Measurements from ENCODE around the gene NCOA7.

Gene NCOA7

DNA sequence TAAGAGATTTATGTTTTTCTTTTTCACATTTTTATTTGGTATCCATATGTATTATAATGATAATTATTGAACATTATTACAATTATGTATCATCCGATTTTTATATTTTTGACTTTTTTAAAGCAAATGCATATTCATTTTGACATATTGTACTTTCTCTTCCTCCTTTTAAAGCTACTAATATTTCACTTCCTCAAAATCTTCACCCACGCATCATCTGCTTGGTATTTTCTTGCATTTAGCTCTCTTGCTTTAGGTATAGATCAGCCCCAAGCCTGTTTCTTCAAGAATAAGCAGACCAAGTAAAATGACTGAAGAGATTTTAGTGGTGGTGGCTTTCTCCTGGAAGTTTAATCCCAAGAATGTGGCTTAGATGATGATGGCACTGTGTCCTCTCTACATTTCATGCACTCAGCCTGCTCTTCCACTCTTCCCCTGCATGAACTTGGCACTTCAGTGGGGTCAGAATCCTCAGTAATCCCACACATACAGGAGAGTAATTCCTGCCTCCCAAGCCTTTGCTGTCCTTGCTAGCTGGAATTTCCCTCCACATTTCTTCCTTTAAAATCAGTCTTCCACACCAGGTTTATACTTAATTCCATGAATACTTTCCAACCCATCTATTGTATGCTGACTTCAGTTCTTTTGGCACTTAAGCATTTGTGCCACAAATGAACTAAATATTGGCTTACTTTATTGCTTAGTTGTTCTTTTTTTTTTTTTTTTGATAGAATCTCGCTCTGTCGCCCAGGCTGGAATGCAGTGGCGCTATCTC is 8.2 kb downstream of the NCOA7 start:
- peak; percentile 32 for DNase-seq
- H3K4me2 ChIP-seq (ENCODE audit: low read depth, low read length), result peak overlapping the region; percentile 42; the same call in 1 of the 2 replicates
- TF ChIP-seq EZH2 (optimal IDR thresholded peaks at IDR 0.05; ENCODE audit: low read depth, low read length), result no peak
- TF ChIP-seq EZH2phosphoT487 (IDR thresholded peaks at IDR 0.05; ENCODE audit: low read length), result no peak
- TF ChIP-seq, protein P1, sequence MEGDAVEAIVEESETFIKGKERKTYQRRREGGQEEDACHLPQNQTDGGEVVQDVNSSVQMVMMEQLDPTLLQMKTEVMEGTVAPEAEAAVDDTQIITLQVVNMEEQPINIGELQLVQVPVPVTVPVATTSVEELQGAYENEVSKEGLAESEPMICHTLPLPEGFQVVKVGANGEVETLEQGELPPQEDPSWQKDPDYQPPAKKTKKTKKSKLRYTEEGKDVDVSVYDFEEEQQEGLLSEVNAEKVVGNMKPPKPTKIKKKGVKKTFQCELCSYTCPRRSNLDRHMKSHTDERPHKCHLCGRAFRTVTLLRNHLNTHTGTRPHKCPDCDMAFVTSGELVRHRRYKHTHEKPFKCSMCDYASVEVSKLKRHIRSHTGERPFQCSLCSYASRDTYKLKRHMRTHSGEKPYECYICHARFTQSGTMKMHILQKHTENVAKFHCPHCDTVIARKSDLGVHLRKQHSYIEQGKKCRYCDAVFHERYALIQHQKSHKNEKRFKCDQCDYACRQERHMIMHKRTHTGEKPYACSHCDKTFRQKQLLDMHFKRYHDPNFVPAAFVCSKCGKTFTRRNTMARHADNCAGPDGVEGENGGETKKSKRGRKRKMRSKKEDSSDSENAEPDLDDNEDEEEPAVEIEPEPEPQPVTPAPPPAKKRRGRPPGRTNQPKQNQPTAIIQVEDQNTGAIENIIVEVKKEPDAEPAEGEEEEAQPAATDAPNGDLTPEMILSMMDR (IDR thresholded peaks at IDR 0.05; ENCODE audit: low read length), result no peak
- no peaks in the 10 kb centered on the region for H4K20me1 ChIP-seq (ENCODE audit: insufficient read depth, low read length)
- H3K9me2 ChIP-seq (replicated peaks; ENCODE audit: insufficient read depth, low read length), result no peaks in the 10 kb centered on the region
- H3K27me3 ChIP-seq (replicated peaks; ENCODE audit: insufficient read depth, low read length), result no peaks in the 10 kb centered on the region
- H3K27ac ChIP-seq (ENCODE audit: low read length), result peak overlapping the region; percentile 24; the same call in 1 of the 2 replicates
- H2AFZ ChIP-seq (ENCODE audit: low read length), result no peak overlapping the region
- no peak overlapping the region for H3K9ac ChIP-seq (ENCODE audit: low read length)
- peaks cover 31% of the 10 kb centered on the region for H3K4me1 ChIP-seq (ENCODE audit: low read length)
- no peaks in the 10 kb centered on the region for H3K9me3 ChIP-seq (replicated peaks; ENCODE audit: insufficient read depth, low read length)
- no peak overlapping the region for H3K4me3 ChIP-seq (ENCODE audit: low read length)
- H3K79me2 ChIP-seq (ENCODE audit: low read length), result no peaks in the 10 kb centered on the region
- no peaks in the 10 kb centered on the region for H3K36me3 ChIP-seq (replicated peaks; ENCODE audit: insufficient read depth, low read length)
- no peaks in the 10 kb centered on the region for H3F3A ChIP-seq (ENCODE audit: insufficient read depth, low read length)

DNA sequence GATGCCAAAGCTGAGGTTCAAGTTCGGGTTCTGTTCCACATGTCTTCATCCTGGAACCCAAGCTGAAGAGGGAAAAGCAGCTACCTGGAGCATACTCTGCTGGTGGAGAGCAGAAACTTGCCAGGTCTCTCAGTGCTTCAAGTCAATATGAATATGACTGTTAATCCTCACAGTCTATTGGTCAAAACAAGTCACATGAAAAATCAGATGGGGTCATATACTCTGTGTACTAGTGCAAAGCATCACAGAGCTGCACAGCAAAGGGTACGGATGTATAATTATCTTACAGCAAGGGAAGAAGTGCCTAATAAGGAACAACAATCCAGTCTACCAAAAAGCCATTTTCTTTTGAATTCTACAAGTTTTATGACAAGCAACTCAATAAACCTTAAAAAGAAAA is 11.6 kb downstream of the NCOA7 start:
- Histone ChIP-seq H3F3A (ENCODE audit: insufficient read depth, low read length) (no peaks in the 10 kb centered on the region), H3K4me2 (ENCODE audit: low read depth, low read length) (no peak overlapping the region), H3K27ac (ENCODE audit: low read length) (no peak overlapping the region), H3K36me3 (replicated peaks; ENCODE audit: insufficient read depth, low read length) (no peaks in the 10 kb centered on the region), H3K4me3 (ENCODE audit: low read length) (no peak overlapping the region), H2AFZ (ENCODE audit: low read length) (no peak overlapping the region), H3K4me1 (ENCODE audit: low read length) (peaks cover 24% of the 10 kb centered on the region), H3K27me3 (replicated peaks; ENCODE audit: insufficient read depth, low read length) (no peaks in the 10 kb centered on the region), H3K9ac (ENCODE audit: low read length) (no peak overlapping the region), H4K20me1 (ENCODE audit: insufficient read depth, low read length) (no peaks in the 10 kb centered on the region), H3K79me2 (ENCODE audit: low read length) (no peaks in the 10 kb centered on the region), H3K9me2 (replicated peaks; ENCODE audit: insufficient read depth, low read length) (no peaks in the 10 kb centered on the region), H3K9me3 (replicated peaks; ENCODE audit: insufficient read depth, low read length) (no peaks in the 10 kb centered on the region)
- TF ChIP-seq EZH2phosphoT487 (IDR thresholded peaks at IDR 0.05; ENCODE audit: low read length), result no peak
- TF ChIP-seq EZH2 (optimal IDR thresholded peaks at IDR 0.05; ENCODE audit: low read depth, low read length), result no peak
- TF ChIP-seq, protein P1 (IDR thresholded peaks at IDR 0.05; ENCODE audit: low read length), result no peak
- no peak for DNase-seq

DNA sequence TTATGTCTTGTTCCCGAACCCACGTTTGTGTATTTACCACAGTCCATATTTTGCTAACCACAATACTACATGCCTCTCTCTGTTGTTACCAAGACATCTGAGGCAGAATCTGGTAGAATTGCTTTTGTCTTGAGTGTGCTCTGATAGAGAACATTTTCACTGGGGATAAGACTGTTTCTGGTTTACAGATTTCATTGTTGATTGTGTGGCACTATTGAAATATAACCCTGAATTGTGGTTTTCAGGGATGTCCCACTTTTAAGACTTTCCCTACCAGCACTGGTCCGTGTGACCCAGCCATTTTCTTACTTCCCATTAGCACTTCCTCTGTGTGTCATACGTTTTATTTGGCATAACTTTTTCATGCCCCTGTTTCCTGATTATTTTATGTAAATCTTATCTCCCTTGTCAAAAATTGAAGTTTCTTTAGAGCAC is 12.2 kb downstream of the NCOA7 start:
- H3K9me3 ChIP-seq (replicated peaks; ENCODE audit: insufficient read depth, low read length), result no peaks in the 10 kb centered on the region
- no peaks in the 10 kb centered on the region for H3K79me2 ChIP-seq (ENCODE audit: low read length)
- H3K4me3 ChIP-seq (ENCODE audit: low read length), result no peak overlapping the region
- H3K27ac ChIP-seq (ENCODE audit: low read length), result no peak overlapping the region
- no peak for TF ChIP-seq EZH2phosphoT487 (IDR thresholded peaks at IDR 0.05; ENCODE audit: low read length)
- TF ChIP-seq, protein P1 (IDR thresholded peaks at IDR 0.05; ENCODE audit: low read length), result no peak
- H3F3A ChIP-seq (ENCODE audit: insufficient read depth, low read length), result no peaks in the 10 kb centered on the region
- peaks cover 18% of the 10 kb centered on the region for H3K4me1 ChIP-seq (ENCODE audit: low read length)
- H3K9me2 ChIP-seq (replicated peaks; ENCODE audit: insufficient read depth, low read length), result no peaks in the 10 kb centered on the region
- no peaks in the 10 kb centered on the region for H4K20me1 ChIP-seq (ENCODE audit: insufficient read depth, low read length)
- no peak for DNase-seq
- no peak overlapping the region for H3K9ac ChIP-seq (ENCODE audit: low read length)
- no peak overlapping the region for H3K4me2 ChIP-seq (ENCODE audit: low read depth, low read length)
- H3K36me3 ChIP-seq (replicated peaks; ENCODE audit: insufficient read depth, low read length), result no peaks in the 10 kb centered on the region
- no peak overlapping the region for H2AFZ ChIP-seq (ENCODE audit: low read length)
- no peaks in the 10 kb centered on the region for H3K27me3 ChIP-seq (replicated peaks; ENCODE audit: insufficient read depth, low read length)

Measured in MM.1S (cell line).